Gastrocnemius medialis (tissue), 4 donors: ENCODE results near the gene HYDIN.
"Not testable (repeated sequence)": the region's sequence is repeated elsewhere in the genome, so short reads cannot be mapped to it uniquely, and the experiment has no call there.

Source experiments
- POLR2A ChIP-seq, 2 donors: fragments of 450-650 bp; IDR thresholded peaks; one replicate each; pipeline ENCODE4 v1.6.1; 2017; ENCODE audit warnings: antibody characterized with exemption in 2 of 2, mild to moderate bottlenecking in 2 of 2, moderate library complexity in 2 of 2
- TF ChIP-seq, protein P1 (sequence below), 5 experiments: fragments of 450-650 bp in 3 of 5; fragments of 200-600 bp in 2 of 5; sonication (generic) in 2 of 5; IDR thresholded peaks in 4 of 5; conservative IDR thresholded peaks in 1 of 5; 1 replicate in 4 of 5; 2 replicates in 1 of 5; pipeline ENCODE4 v1.5.1; 2016 to 2019; ENCODE audit warnings: antibody characterized with exemption in 5 of 5, mild to moderate bottlenecking in 3 of 5, moderate library complexity in 3 of 5

DNA sequence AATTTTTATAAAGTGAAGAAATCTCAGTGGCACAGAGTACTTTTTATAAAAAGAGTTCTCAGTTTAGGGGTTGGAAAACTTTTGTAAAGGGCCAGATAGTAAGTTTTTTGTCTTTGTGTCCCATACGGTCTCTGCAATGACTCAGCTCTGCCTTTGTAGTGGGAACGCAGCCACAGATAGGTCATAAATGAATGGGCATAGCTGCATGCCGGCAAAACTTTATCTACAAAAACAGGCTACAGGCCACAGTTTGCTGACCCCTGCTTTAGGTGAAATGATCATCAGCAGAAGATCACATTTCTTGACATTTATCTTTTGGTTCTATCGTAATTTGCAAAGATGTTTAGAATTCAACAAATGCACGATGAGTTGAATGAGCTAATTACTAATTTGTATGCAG, 365.8 kb downstream of the HYDIN start:
- TF ChIP-seq, protein P1, sequence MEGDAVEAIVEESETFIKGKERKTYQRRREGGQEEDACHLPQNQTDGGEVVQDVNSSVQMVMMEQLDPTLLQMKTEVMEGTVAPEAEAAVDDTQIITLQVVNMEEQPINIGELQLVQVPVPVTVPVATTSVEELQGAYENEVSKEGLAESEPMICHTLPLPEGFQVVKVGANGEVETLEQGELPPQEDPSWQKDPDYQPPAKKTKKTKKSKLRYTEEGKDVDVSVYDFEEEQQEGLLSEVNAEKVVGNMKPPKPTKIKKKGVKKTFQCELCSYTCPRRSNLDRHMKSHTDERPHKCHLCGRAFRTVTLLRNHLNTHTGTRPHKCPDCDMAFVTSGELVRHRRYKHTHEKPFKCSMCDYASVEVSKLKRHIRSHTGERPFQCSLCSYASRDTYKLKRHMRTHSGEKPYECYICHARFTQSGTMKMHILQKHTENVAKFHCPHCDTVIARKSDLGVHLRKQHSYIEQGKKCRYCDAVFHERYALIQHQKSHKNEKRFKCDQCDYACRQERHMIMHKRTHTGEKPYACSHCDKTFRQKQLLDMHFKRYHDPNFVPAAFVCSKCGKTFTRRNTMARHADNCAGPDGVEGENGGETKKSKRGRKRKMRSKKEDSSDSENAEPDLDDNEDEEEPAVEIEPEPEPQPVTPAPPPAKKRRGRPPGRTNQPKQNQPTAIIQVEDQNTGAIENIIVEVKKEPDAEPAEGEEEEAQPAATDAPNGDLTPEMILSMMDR (IDR thresholded peaks at IDR 0.05 in 4 of 5, conservative IDR thresholded peaks at IDR 0.05 in 1 of 5) = not testable (repeated sequence)
- not testable (repeated sequence) for TF ChIP-seq POLR2A (IDR thresholded peaks at IDR 0.05)
